GDM1 (cell line): ENCODE data around the gene DNASE1L1.

Experiments used
- DNase-seq: peaks from one replicate; lab custom pipeline; 2025; lab: John Stamatoyannopoulos, UW

Gene DNASE1L1

DNA sequence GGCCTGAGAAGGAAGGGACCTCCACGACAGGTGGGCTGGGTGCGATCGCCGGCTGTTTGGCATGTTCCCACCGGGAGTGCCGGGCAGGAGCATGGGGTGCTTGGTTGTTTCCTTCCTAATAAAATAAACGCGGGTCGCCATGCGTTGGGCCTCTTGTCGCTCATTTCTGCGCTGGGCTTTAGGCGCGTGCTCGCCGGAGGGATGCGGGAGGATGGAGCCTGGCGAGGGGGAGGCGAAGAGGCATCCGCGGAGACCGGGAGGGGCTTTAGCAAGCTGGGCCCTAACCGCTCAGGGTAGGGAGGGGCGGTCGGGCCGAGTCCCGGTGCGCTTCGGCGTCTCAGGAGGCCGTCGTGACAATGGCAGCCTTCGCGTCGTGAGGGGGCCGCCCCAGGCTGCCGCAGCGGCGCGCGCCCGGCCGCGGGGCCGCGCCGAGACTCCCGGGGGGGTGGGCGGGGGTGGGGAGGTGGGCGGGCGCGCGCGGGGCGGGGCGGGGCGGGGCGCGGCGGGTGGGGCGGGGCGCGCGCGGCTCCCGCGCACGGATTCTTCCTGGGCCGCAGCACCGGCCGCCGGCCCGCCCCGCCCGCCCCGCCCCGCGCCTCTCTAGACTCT lies 27.4 kb upstream of the DNASE1L1 start:
- no peak for DNase-seq

DNA sequence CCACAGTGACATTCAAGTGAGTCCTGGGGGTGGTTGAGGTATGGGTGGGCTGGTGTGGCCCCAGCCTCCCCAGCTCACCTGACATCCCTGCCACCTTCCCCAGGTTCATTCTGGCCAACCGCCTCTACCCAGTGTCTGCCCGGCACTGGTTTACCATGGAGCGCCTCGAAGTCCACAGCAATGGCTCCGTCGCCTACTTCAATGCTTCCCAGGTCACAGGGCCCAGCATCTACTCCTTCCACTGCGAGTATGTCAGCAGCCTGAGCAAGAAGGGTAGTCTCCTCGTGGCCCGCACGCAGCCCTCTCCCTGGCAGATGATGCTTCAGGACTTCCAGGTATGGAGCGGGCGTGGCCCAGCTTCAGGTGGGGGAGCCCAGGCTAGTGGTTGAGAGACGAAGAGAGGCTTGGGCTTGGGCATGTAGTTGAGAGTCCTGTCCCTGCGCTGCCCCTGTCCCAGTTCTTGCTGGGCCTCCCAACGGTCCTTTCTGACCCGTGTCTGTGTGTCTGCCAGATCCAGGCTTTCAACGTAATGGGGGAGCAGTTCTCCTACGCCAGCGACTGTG lies 26.2 kb upstream of the DNASE1L1 start:
- no peak for DNase-seq

DNA sequence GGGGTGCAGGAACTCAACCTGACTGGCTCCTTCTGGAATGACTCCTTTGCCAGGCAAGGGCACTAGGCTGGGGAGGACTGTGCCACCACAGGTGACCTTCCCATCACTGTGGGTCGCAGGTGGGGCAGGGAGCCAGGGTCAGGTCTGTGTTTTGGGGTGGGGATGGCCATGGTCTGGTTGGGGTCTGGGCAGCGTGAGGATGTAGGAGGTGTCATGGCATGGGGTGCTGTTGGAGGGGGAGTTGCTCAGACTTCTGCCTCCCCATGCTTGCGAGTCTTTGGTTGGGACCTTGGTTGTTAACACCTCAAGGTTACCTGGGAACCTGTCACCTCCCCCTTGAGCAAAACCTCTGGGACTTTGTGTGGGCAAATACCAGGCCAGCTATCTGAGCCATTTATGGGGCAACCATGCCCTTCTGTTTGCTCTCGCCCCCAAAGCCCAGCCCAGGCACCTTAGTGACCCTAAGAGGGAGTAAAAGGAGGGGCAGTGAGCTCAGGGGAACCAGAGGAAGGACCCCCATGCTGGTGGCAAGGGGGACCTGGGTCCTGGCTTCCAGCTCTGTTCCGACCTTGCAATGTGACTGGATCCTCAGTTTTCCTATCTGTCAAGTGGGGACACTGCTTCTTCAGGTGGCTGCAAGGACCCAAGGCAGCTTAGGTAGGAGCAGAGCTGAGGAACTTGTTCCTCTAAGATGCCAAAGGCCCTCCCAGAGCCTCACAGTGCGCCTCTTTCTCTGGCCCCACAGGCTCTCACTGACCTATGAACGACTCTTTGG lies 25.5 kb upstream of the DNASE1L1 start:
- DNase-seq: no peak

DNA sequence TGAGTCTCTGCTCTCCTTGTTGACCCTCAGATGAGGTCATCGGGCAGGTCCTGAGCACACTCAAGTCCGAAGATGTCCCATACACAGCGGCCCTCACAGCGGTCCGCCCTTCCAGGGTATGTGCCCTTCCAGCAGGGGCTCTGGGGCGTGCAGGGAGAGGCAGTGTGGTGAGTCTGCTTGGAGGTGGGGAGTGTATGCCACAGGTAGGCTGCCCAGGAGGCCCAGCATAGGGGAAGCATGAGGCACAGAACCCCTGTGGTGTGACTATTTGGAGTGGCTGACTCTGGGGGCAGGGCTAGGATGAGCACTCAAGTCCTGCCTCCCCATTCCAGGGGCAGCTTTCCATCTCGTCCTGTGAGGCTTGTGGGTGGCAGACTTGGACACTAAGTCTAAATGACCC lies 24.6 kb upstream of the DNASE1L1 start:
- no peak for DNase-seq

DNA sequence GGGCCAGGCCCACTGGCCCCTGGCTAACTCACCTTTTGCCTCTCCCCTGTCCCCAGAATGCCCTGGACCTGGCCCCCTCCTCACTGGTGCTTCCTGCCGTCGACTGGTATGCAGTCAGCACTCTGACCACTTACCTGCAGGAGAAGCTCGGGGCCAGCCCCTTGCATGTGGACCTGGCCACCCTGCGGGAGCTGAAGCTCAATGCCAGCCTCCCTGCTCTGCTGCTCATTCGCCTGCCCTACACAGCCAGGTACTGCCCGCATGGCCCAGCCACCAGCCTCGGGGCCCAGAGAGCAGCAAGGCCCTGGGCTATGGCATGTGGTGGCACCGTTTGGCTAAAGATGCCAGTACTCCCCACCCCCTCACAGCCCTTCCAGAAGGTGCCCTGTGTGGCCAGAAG lies 23.2 kb upstream of the DNASE1L1 start:
- no peak for DNase-seq

DNA sequence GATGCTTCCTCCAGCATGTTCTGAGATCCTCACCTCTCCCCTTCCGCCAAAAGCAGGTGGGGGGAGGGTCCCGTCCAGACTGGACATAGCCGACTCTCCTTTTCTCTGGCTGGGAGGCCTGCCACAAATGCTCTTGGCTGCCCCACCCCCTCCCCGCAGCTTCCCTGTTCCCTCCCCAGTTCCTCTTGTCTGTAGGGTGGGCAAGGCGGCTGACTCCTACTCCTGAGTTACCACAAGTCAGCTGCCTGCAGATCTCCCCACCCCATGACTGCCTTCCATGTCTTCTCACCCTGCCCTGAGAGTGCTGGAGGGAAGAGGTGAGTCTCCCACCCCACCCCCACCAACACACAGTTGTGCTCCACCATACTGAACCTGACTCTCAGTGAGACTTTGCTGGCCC lies 22.3 kb upstream of the DNASE1L1 start:
- DNase-seq: peak; percentile 33

DNA sequence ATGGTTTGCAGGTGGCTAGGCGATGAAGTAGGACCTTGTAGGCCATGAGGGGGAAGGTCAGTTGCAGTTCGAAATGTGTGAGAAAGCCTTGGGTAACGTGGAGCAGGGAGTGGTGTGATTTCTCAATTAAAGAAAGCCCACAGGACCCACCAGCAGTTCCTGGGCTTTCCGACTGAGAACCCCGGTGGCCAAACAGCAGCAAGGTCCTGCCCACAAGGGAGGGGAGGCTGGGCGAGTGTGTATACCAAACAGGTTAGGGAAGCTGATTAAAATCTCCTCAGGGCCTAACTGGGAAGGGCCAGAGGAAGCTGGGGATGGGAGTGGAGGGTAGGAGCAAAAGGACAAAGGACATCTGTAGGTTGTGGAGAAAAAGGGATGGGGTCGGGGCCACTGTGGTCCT lies 21.9 kb upstream of the DNASE1L1 start:
- DNase-seq: no peak

DNA sequence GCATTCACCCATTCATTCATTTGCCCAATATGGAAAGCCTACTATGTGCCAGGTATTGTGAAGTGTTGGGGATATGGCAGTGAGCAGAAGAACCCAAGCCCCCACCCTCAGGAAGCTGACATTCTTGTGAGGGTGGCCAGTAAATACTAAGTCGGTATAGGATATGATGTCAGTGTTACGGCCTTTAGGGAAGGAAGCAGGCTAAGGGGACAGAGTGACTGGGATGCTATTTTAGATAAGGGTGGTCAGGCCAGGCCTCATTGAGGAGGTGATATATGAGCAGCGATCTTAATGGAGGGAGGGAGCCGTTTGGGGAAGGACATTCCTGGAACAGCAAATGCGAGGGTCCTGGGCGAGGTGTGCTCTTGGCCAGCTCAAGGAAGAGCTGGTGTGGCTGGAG lies 21.4 kb upstream of the DNASE1L1 start:
- DNase-seq: no peak

DNA sequence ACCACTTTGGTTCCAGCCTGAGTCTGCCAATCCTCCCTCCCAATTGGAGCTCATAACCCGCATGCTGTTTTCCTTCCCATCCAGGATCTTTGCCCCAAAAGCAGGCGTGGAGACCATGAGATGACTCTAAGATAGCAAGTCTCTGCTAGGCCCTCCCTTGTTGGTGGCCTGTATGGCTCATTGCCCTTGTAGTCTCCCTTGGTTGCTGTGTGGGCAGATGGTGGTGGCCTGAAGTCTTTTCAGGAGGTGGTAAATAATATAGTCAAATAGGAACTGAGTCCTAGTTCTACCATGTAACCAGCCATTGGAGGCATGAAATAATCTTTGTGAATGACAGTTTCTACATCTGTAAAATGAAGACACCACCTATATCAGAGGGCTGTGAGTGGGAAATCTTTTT lies 20.7 kb upstream of the DNASE1L1 start:
- no peak for DNase-seq

DNA sequence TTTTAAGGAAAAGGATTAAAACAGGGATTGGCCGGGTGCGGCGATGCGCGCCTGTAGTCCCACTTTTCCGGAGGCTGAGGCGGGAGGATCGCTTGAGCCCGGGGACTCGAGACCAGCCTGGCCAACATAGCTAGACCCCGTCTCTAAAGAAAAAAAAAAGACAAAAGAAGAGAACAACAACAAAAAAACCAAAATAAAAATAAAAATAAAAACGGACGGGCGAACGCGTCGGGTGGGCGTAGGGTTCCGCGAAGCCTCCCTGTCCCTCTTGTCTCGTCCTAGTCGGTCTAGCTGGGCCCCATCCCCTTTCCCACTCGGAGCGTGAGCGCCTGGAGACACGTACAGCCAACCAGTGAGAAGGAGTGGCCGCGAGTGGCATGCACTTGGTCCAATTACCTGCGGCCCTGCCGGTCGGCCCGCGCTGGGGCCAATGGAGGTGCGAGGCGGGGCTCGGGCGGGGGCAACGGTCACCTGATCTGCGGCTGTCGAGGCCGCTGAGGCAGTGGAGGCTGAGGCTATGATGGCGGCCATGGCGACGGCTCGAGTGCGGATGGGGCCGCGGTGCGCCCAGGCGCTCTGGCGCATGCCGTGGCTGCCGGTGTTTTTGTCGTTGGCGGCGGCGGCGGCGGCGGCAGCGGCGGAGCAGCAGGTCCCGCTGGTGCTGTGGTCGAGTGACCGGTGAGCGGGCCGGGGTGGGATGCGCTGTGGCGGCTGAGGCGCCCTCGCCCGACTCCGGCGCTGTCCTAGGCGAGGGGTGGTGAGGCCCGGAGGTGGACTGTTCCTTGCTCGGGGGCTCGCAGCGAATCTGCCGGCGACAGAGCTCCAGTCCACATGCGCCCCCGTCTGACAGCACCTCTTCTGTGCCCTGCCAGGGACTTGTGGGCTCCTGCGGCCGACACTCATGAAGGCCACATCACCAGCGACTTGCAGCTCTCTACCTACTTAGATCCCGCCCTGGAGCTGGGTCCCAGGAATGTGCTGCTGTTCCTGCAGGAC lies 19.4 kb upstream of the DNASE1L1 start, which contains the start of gene ATP6AP1:
TSS of gene ATP6AP1 (plus strand) at position 502 of the 996 bp plus-strand sequence. CDS start at position 518, 16 bp downstream.
- peak; percentile 90 for DNase-seq

DNA sequence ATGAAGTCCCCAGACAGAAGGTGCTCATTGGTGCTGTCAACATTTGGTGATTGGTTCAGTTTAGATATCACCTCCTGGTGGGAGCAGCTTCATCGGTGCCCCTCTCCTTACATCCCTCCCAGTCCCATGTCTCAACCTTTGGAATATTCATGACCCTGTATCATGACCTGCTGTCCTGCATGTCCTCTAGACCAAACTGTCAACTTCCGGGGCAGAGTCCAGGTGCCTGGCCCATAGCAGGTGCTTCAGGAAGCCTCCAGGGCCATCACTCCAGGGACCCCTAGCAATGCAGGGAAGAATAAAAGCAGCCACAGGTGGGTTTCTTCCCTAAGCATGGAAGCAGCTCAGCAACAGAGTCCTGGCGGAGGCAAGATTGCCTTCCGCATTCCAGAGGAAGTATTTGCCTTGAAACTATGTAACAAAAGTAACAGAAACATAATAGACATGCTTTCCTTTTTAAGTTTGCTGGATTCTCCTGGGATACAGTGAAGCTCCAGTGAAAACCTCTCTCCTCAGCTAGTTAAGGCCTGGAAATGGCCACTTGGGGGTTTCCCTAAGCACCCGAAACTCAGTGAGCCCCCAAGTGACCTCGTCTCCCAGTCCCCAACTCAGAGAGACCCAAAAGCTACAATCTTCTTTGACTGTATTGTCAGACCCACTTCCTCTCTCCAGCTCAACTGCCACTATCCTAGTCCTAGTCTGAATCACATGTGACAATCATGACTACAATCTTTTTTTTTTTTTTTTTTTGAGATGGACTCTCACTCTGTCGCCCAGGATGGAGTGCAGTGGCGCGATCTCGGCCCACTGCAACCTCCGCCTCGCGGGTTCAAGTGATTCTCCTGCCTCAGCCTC lies 18.1 kb upstream of the DNASE1L1 start:
- DNase-seq: no peak

DNA sequence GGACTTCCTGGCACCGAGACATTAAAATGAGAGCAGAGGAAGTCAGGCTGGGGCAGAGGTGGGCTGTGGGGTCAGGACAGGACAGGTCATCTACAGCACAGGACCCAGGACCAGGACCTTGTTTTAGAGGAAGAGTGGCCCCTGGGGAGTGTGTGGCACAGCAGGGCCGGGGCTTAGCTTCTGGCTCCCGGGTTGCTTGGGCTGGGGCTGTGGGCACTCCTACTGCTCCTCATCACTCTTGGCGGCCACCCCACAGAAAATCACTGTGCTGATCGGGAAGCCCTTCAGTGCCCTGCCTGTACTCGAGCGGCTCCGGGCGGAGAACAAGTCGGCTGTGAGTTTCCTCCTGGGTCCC lies 11.3 kb upstream of the DNASE1L1 start:
- no peak for DNase-seq

DNA sequence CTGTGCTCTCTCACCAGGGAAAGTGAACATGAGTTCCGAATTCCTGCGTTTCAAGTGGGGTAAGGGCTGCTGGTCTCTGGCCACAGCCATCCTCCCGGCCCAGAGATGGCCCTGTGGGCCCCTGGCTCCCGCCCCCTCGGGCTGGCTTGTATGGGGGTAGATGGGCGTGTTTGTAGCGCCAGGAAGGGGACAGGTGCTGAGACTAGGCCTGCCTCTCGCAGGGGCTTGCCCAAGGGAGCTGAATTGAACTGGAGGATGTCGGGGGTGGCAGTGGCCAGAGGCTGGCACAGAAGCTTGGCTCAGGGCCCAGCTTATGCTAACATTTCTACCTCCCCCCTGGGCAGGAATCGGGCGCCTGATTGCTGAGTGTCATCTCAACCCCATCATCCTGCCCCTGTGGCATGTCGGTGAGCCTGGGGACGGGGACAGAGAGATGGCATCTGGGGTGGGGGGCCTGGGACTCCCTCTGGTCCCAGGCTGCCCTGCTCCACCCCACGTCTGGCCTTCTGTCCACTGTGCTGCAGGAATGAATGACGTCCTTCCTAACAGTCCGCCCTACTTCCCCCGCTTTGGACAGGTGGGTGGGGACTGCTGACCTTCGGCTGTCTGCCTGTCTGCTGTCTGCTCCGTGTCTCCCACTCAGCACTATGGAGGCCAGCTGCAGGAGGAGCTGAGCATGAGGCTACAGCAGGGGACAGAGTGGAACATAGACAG lies 10.8 kb upstream of the DNASE1L1 start:
- DNase-seq: no peak

DNA sequence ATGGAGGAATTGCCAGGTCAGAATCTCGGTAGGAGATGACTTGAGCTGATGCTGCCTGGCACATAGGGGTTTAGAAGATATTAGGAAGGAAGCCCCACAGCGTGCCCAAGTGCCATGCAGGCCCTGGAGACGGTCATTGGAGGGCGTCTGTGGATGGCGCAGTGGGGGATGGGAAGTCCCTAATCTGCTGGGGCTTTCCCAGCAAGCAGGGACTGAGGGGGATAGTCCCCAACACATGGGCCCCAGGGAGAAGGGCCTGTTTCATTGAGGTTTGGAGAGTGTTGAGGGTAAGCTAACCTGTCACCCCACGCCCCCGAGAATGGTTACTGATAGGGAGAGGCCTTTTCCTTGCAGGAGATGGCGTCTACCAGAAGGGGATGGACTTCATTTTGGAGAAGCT lies 10.1 kb upstream of the DNASE1L1 start:
- DNase-seq: no peak

DNA sequence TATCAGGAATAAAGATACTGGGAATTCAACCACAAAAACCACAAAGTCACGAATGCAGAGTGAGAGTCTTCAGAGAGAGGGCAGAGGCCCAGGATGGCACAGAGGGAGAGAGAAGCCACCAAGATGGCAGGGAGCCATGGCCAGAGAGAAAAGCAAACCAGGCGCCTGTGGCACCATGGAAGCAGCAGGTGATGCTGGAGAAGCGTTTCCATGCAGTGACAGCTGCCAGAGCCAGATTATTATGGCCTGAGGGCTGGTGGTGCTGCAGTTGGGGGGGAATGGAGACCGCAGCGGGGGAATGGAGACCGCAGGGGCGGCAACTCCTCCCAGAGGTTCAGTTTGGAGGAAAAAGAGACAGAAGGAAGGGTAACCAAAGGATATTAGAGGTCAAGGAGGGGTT lies 8.1 kb upstream of the DNASE1L1 start:
- no peak for DNase-seq

DNA sequence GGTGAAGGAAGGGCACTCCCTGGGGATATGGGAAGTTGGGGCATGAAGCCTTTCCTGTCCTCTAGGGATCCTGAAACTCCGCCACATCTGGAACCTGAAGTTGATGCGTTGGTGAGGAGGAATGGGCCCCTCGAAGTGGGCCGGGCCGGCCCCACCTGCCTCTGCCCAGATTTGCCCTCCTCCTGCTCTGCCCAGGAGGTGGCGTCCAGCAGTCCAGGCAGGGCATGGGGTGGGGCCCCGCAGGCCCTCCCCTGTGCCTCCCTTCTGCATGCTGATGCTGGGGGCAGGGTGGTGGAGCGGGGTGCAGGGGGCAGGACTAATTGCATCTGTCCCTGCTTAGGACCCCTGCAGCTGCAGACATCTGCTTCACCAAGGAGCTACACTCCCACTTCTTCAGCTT lies 4.1 kb upstream of the DNASE1L1 start:
- no peak for DNase-seq

DNA sequence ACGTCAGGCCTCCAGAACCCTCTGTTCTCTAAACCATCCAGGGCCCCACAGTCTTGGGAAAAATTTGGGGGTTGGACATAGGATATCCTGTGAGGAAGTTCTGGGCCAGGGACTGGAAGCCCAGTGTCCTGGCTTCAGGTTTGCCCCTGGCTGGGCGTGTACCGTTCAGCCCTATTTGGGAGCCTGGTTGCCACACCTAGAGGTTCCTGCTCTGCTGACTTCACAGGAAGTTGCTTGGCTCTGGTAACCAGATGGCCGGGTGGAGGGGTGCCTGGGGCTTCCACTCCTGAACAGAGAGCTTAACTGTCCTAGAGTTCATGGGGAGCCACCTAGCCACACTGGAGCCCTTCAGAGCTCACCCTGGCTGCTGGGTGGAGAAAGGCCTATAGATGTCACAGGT lies 3.4 kb upstream of the DNASE1L1 start:
- DNase-seq: peak; percentile 51

DNA sequence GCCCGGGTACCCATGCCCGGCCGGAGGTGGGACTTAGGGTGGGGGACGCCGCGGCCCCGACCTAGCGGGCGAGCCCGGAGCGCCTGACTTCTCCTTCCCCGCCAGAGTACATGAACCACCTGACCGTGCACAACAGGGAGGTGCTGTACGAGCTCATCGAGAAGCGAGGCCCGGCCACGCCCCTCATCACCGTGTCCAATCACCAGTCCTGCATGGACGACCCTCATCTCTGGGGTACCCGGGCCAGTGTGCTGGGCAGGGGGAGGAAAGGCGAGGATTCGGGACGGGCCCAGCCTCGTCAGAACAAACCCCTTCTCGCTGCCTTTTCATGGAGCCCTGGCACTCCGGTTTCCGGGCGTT lies 2.9 kb upstream of the DNASE1L1 start:
- DNase-seq: peak; percentile 46

DNA sequence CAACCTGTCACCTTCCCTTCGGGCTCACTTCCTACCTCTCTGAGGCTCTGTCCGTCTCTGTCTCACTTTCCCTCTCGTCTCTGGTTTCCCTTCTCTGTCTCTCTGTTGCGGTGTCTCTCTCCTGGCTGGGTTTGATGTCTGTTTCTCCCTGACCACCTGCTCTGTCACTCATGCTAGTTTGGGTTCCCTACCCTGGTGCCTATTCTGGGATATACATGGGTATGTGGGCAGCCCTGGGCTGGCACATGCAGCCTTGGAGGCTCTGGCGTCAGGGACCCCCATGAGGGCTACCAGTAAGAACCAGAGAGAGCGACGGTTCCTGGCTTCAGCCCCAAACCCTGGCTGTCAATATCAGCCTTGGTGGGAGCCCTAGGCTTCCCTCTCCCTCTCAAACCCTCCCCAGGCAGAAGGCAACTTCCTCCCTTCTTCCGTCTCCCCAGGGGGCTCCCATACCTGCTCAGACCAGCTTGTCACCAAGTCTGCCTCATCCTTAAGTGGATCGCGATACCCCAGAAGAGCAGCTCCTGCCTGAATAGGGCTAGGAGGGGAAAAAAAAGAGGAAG lies 314 bp downstream of the DNASE1L1 start:
- no peak for DNase-seq

DNA sequence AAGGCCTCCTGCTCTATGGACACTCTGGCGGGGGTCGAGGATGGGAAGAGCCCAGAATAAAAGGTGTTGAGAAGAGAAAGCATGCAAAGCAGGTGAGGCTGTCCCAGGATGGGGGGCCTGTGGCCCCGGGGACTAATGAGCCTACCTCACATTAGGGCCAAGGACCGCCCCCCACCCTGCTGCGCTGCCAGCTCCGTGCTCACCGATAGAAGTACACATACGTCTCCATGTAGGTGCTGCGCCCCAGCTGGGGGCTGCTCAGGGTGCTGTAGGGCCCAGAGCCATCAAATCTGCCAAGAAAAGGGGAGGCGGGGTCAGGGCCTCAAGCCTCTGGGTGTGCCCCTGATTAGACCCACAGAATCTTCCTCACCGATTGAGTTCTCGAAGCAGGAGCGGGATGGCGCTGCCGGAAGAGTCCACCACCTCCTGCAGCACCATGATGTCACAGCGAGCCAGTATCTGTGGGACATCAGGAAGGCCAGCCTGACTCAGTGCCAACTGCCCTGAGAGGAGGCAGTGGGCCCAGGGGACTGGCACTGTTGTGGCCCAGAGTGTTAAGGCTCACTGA lies 4.3 kb downstream of the DNASE1L1 start:
- no peak for DNase-seq
